Stimulated activated CD8-positive, alpha-beta memory T cell treated with anti-CD3 and anti-CD28 coated beads, Interleukin-4, amount 100 ng/mL, for 1 hour (primary cell): ENCODE measurements around the gene BAZ2B.

ENCODE experiments used
- DNase-seq, 2 donors: peaks; one replicate each; pipeline ENCODE4 v3.0.0-alpha.2; 2020; ENCODE audit warnings: low read depth in 2 of 2, low spot score in 1 of 2

The BAZ2B gene

GRCh38 chr2:159585622-159586021 lies 30.7 kb downstream of the BAZ2B start:
- no peak for DNase-seq

- DNase-seq, result no peak
Observed at GRCh38 chr2:159584796-159585195, 31.6 kb downstream of the BAZ2B start.

- no peak for DNase-seq
Observed at GRCh38 chr2:159573846-159574606, 42.3 kb downstream of the BAZ2B start.

GRCh38 chr2:159573294-159573693 lies 43.1 kb downstream of the BAZ2B start:
- DNase-seq, result no peak

- no peak for DNase-seq
Observed at GRCh38 chr2:159572459-159572858, 43.9 kb downstream of the BAZ2B start.

- no peak for DNase-seq
Observed at GRCh38 chr2:159571540-159572260, 44.6 kb downstream of the BAZ2B start.

- no peak for DNase-seq
Observed at GRCh38 chr2:159564081-159564480, 52.3 kb downstream of the BAZ2B start.

- DNase-seq, result no peak
Observed at GRCh38 chr2:159562248-159562647, 54.1 kb downstream of the BAZ2B start.

- DNase-seq, result no peak
Observed at GRCh38 chr2:159561786-159562185, 54.6 kb downstream of the BAZ2B start.

- DNase-seq, result no peak
Observed at GRCh38 chr2:159561242-159561641, 55.1 kb downstream of the BAZ2B start.

GRCh38 chr2:159559034-159559433 lies 57.3 kb downstream of the BAZ2B start:
- DNase-seq, result no peak

GRCh38 chr2:159558479-159558878 lies 57.9 kb downstream of the BAZ2B start:
- no peak for DNase-seq

GRCh38 chr2:159557437-159558034 lies 58.8 kb downstream of the BAZ2B start:
- no peak for DNase-seq

- no peak for DNase-seq
Observed at GRCh38 chr2:159555651-159556392, 60.5 kb downstream of the BAZ2B start.

GRCh38 chr2:159553727-159554126 lies 62.6 kb downstream of the BAZ2B start:
- DNase-seq, result no peak

GRCh38 chr2:159551806-159552205 lies 64.5 kb downstream of the BAZ2B start:
- no peak for DNase-seq

GRCh38 chr2:159550231-159550630 lies 66.1 kb downstream of the BAZ2B start:
- DNase-seq, result no peak

GRCh38 chr2:159549234-159549633 lies 67.1 kb downstream of the BAZ2B start:
- DNase-seq, result no peak

- no peak for DNase-seq
Observed at GRCh38 chr2:159546716-159547430, 69.5 kb downstream of the BAZ2B start.

GRCh38 chr2:159546039-159546438 lies 70.3 kb downstream of the BAZ2B start:
- no peak for DNase-seq

GRCh38 chr2:159545085-159545484 lies 71.3 kb downstream of the BAZ2B start:
- no peak for DNase-seq
